Measurements from ENCODE around the gene AGPAT1. TPM values are rescaled to one million over a fixed set of nuclear protein-coding genes. Genes with fewer than 3 reads are reported as not detected.

The AGPAT1 gene
- total and polyA plus RNA-seq, 2 experiments from 2014 or later, result 69.6 to 128 TPM

- no peak for DNase-seq (ENCODE audit: low read depth in 1 of 2, low spot score in 1 of 2)
- Histone ChIP-seq H3K4me1 (ENCODE audit: low read depth) (peaks cover 14% of the 10 kb centered on the region), H3K27me3 (no peaks in the 10 kb centered on the region), H3K36me3 (no peaks in the 10 kb centered on the region), H3K4me3 (no peak overlapping the region), H3K9me3 (ENCODE audit: low read depth) (no peaks in the 10 kb centered on the region), H3K27ac (no peak overlapping the region)
- TF ChIP-seq CTCF (IDR thresholded peaks at IDR 0.05; ENCODE audit: low read depth, low read length), result no peak
These were observed 5.3 kb upstream of the AGPAT1 start for GRCh38 chr6:32181148-32181702.

GRCh38 chr6:32179766-32180405 lies 4.0 kb upstream of the AGPAT1 start:
- Histone ChIP-seq H3K4me1 (ENCODE audit: low read depth) (peaks cover 18% of the 10 kb centered on the region), H3K9me3 (ENCODE audit: low read depth) (no peaks in the 10 kb centered on the region), H3K27me3 (no peaks in the 10 kb centered on the region), H3K36me3 (no peaks in the 10 kb centered on the region), H3K27ac (no peak overlapping the region), H3K4me3 (no peak overlapping the region)
- no peak for TF ChIP-seq CTCF (IDR thresholded peaks at IDR 0.05; ENCODE audit: low read depth, low read length)
- no peak for DNase-seq (ENCODE audit: low read depth in 1 of 2, low spot score in 1 of 2)

GRCh38 chr6:32178547-32179440 lies 2.9 kb upstream of the AGPAT1 start:
- H3K9me3 ChIP-seq (ENCODE audit: low read depth), result no peaks in the 10 kb centered on the region
- H3K4me1 ChIP-seq (ENCODE audit: low read depth), result peaks cover 21% of the 10 kb centered on the region
- H3K27ac ChIP-seq, result peak overlapping the region; percentile 100
- peak in 1 of 2 donors; percentile 20 for DNase-seq (ENCODE audit: low read depth in 1 of 2, low spot score in 1 of 2)
- peak overlapping the region; percentile 98 for H3K4me3 ChIP-seq
- H3K27me3 ChIP-seq, result no peaks in the 10 kb centered on the region
- no peak for TF ChIP-seq CTCF (IDR thresholded peaks at IDR 0.05; ENCODE audit: low read depth, low read length)
- no peaks in the 10 kb centered on the region for H3K36me3 ChIP-seq

- DNase-seq (ENCODE audit: low read depth in 1 of 2, low spot score in 1 of 2), result peak; percentile 100
- Histone ChIP-seq H3K9me3 (ENCODE audit: low read depth) (no peaks in the 10 kb centered on the region), H3K4me1 (ENCODE audit: low read depth) (peaks cover 21% of the 10 kb centered on the region), H3K27ac (peak within 1 kb of the TSS; percentile 100), H3K27me3 (no peaks in the 10 kb centered on the region), H3K36me3 (no peaks in the 10 kb centered on the region), H3K4me3 (peak within 1 kb of the TSS; percentile 98)
- TF ChIP-seq CTCF (IDR thresholded peaks at IDR 0.05; ENCODE audit: low read depth, low read length), result no peak
These were observed 2.1 kb upstream of the AGPAT1 start, which contains the start of gene RNF5 for GRCh38 chr6:32177788-32178546. Gene RNF5 (plus strand): TSS chr6:32178405. CDS start chr6:32178512, 107 bp downstream.

- peak overlapping the region; percentile 98 for H3K4me3 ChIP-seq
- no peaks in the 10 kb centered on the region for H3K9me3 ChIP-seq (ENCODE audit: low read depth)
- TF ChIP-seq CTCF (IDR thresholded peaks at IDR 0.05; ENCODE audit: low read depth, low read length), result no peak
- no peaks in the 10 kb centered on the region for H3K27me3 ChIP-seq
- peak in 1 of 2 donors; percentile 77 for DNase-seq (ENCODE audit: low read depth in 1 of 2, low spot score in 1 of 2)
- H3K27ac ChIP-seq, result peak overlapping the region; percentile 100
- peaks cover 21% of the 10 kb centered on the region for H3K4me1 ChIP-seq (ENCODE audit: low read depth)
- H3K36me3 ChIP-seq, result no peaks in the 10 kb centered on the region
These were observed 1.4 kb upstream of the AGPAT1 start for GRCh38 chr6:32177183-32177787.

All from cardiac muscle cell (in vitro differentiated cells and primary cell).